Stomach (tissue), 9 donors: ENCODE results near the gene AKAP12. TPM values are rescaled to one million over a fixed set of nuclear protein-coding genes. Genes with fewer than 3 reads are reported as not detected.

Experiments used
- DNase-seq, 2 donors: peaks; one replicate each; pipeline versions ENCODE4 v3.0.0 to v3.0.0-alpha.2; 2013 to 2019
- H3K27ac ChIP-seq, 5 donors: fragments of 200-600 bp in 4 of 5; sonication (generic) in 4 of 5; one replicate each; pipeline ENCODE4 v1.5.1; 2013 to 2019; ENCODE audit warnings: mild to moderate bottlenecking in 1 of 5, moderate library complexity in 1 of 5
- H3K27me3 ChIP-seq, 3 donors: fragments of 200-600 bp; sonication (generic); one replicate each; pipeline ENCODE4 v1.5.1; 2017 to 2019; ENCODE audit warnings: mixed run types in 1 of 3
- H3K36me3 ChIP-seq, 4 donors: fragments of 200-600 bp; sonication (generic); 1 replicate in 3 of 4; 2 replicates in 1 of 4; pipeline ENCODE4 v1.5.1; 2016 to 2019
- H3K4me1 ChIP-seq, 4 donors: fragments of 200-600 bp; sonication (generic); one replicate each; pipeline ENCODE4 v1.5.1; 2016 to 2019
- H3K4me3 ChIP-seq, 4 donors: fragments of 200-600 bp; sonication (generic) in 3 of 4; one replicate each; pipeline ENCODE4 v1.5.1; 2016 to 2019; ENCODE audit warnings: mild to moderate bottlenecking in 1 of 4
- H3K9me3 ChIP-seq, 4 donors: fragments of 200-600 bp; sonication (generic); one replicate each; pipeline ENCODE4 v1.5.1; 2016 to 2019
- EP300 ChIP-seq: sonication (generic); formaldehyde crosslinking; IDR thresholded peaks from one replicate; pipeline ENCODE4 v1.6.1; 2017; ENCODE audit warnings: antibody characterized with exemption
- POLR2A ChIP-seq, 4 donors: fragments of 450-650 bp; IDR thresholded peaks; one replicate each; pipeline ENCODE4 v1.6.1; 2016; ENCODE audit warnings: antibody characterized with exemption in 4 of 4, control low read depth in 2 of 4, mild to moderate bottlenecking in 1 of 4, moderate library complexity in 1 of 4
- POLR2AphosphoS5 ChIP-seq, 3 donors: sonication (generic); formaldehyde crosslinking; IDR thresholded peaks; one replicate each; pipeline ENCODE4 v1.6.1; 2016; ENCODE audit warnings: antibody characterized with exemption in 3 of 3
- WGBS, 5 donors: extraction: QIAGEN DNeasy Blood & Tissue Kit in 3 of 5; methylation state at CpG; one replicate each; pipeline versions ENCODE4 v1.1.5 to v1.1.7; 2013 to 2018; 5-methylcytosine and 5-hydroxymethylcytosine counted together
- intact Hi-C: fragments of 100-400 bp; cut with DNase I; formaldehyde crosslinking; loops from one replicate; pipeline ENCODE4 v1.15.1; 2023; ENCODE audit warnings: low total_unique reads
- polyA plus RNA-seq, 3 donors: library from polyadenylated mRNA; stranded (reverse); fragments of 200-250 nt; gene quantifications; one replicate each; pipeline ENCODE4 v1.2.3, GENCODE V29; 2013
- total RNA-seq, 5 donors: library from RNA; depleted of rRNA; stranded (reverse); fragments of >200 nt; gene quantifications; one replicate each; pipeline versions ENCODE4 v1.1.0 to v1.2.3, GENCODE V29; 2014 to 2016
- TF ChIP-seq, protein P1 (sequence below), 7 experiments: fragments of 450-650 bp in 4 of 7; fragments of 200-600 bp in 3 of 7; sonication (generic) in 3 of 7; IDR thresholded peaks; one replicate each; pipeline ENCODE4 v1.5.1; 2016 to 2019; ENCODE audit warnings: antibody characterized with exemption in 7 of 7, control low read depth in 2 of 7, mild to moderate bottlenecking in 1 of 7
- donor health status: healthy with polysubstance abuse.
- donor health status: Bipolar disorder and iron deficiency.
- donor health status: healthy.

AKAP12 gene
- total and polyA plus RNA-seq, 8 donors: 4.2 to 110 (median 35.0) TPM

DNA sequence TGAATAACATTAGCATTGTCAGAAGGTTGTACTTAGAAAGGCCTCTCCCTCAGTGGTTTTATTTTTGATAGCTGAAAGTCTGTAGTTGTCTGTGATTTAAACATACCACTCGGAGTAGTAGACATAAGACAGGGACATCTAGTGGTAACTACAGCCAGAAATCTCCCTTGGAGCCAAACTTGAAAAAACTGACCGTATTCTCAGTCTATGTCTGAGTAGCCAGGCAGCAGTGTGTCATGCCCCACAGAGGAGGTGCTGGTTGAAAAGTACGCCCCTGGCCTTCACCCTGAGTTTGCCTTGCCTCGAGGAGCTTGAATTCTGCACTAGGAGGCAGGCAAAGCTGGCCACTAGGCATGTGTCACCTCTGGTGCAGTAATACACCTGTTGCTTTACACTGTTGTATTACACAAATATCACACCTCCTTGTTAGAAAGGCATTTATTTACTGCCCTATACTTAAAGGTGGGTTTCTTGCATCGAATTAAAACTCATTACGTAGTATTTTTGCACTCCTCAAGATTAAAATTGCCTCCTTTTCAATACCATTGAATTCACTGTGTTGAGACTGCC, 130.8 kb downstream of the AKAP12 start:
- peaks cover 19 to 68% (median 61%) of the 10 kb centered on the region in 4 donors for H3K36me3 ChIP-seq
- TF ChIP-seq, protein P1, sequence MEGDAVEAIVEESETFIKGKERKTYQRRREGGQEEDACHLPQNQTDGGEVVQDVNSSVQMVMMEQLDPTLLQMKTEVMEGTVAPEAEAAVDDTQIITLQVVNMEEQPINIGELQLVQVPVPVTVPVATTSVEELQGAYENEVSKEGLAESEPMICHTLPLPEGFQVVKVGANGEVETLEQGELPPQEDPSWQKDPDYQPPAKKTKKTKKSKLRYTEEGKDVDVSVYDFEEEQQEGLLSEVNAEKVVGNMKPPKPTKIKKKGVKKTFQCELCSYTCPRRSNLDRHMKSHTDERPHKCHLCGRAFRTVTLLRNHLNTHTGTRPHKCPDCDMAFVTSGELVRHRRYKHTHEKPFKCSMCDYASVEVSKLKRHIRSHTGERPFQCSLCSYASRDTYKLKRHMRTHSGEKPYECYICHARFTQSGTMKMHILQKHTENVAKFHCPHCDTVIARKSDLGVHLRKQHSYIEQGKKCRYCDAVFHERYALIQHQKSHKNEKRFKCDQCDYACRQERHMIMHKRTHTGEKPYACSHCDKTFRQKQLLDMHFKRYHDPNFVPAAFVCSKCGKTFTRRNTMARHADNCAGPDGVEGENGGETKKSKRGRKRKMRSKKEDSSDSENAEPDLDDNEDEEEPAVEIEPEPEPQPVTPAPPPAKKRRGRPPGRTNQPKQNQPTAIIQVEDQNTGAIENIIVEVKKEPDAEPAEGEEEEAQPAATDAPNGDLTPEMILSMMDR (IDR thresholded peaks at IDR 0.05): no peak
- TF ChIP-seq POLR2AphosphoS5 (IDR thresholded peaks at IDR 0.05) (no peak), POLR2A (IDR thresholded peaks at IDR 0.05) (no peak), EP300 (no peak)
- DNase-seq: no peak
- H3K4me3 ChIP-seq: no peak overlapping the region
- H3K9me3 ChIP-seq: no peaks in the 10 kb centered on the region
- intact Hi-C loops: no loop called here
- 83 to 91% (median 88%) methylated on average over 6 of the region's 6 CpGs for WGBS, 5 donors
- no peak overlapping the region for H3K27ac ChIP-seq
- H3K4me1 ChIP-seq: peaks cover 0 to 14% (median 7%) of the 10 kb centered on the region in 4 donors
- no peaks in the 10 kb centered on the region for H3K27me3 ChIP-seq

DNA sequence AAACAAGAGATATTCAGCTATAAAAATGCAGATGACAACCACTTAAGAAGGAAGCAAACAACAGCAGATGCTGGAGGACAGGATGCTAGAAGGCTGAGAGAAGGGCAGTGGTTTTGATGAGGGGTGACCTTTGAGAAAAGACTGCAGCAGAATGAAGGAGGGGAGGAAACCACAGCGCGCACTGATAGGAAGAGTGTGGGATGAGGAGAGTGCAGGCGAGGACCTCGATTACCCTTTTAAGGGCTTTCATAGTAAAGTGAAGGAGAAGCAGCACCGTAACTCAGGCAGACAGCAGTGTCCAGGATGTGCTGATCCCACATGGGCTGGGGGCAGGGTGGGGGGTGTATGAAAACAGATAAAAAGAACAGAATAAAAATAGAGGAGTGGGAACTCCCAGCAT, 132.4 kb downstream of the AKAP12 start:
- no peaks in the 10 kb centered on the region for H3K27me3 ChIP-seq
- H3K27ac ChIP-seq: no peak overlapping the region
- no peaks in the 10 kb centered on the region for H3K9me3 ChIP-seq
- WGBS, 5 donors: 72 to 84% (median 82%) methylated on average over 5 of the region's 5 CpGs
- intact Hi-C loops: no loop called here
- TF ChIP-seq, protein P1 (IDR thresholded peaks at IDR 0.05): no peak
- TF ChIP-seq POLR2A (IDR thresholded peaks at IDR 0.05) (no peak), POLR2AphosphoS5 (IDR thresholded peaks at IDR 0.05) (no peak), EP300 (no peak)
- no peak for DNase-seq
- H3K36me3 ChIP-seq: peaks cover 9 to 54% (median 47%) of the 10 kb centered on the region in 4 donors
- H3K4me1 ChIP-seq: peaks cover 0 to 14% (median 7%) of the 10 kb centered on the region in 4 donors
- no peak overlapping the region for H3K4me3 ChIP-seq

DNA sequence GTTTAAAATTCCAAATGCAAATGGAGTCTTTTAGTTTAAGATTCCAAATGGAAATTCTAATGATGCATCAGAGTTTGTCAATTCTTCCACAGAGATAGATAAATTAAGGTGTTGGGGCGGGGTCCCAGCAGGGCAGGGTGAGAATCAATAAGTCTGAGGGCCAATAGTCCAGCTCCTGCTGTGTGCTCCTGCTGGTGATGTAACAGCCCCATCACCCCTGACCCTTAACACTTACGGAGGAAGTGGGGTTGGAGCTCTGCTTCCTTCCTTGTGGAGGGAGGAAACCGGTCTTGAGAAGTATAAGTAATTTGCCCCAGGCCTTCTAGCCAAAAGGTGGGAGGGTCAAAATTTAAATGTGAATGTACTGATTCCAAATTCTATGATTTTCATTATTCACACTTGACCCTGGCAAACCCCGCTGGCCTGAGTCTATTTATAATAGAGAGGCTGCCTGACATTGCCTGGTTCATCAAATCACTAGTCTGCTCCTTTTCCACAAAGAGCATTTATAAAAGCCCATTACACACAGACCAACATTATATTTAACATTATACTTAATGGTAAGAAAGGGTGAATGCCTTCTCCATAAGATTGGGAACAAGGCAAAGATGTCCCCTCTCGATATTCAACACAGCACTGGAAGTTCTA, 134.4 kb downstream of the AKAP12 start:
- peaks cover 0 to 14% (median 7%) of the 10 kb centered on the region in 4 donors for H3K4me1 ChIP-seq
- H3K4me3 ChIP-seq: no peak overlapping the region
- TF ChIP-seq POLR2AphosphoS5 (IDR thresholded peaks at IDR 0.05) (no peak), EP300 (no peak), POLR2A (IDR thresholded peaks at IDR 0.05) (no peak)
- TF ChIP-seq, protein P1 (IDR thresholded peaks at IDR 0.05): no peak
- H3K27me3 ChIP-seq: no peaks in the 10 kb centered on the region
- H3K27ac ChIP-seq: peak overlapping the region in 1 of 5 donors; percentile 42
- peaks cover 9 to 40% (median 34%) of the 10 kb centered on the region in 4 donors for H3K36me3 ChIP-seq
- WGBS, 5 donors: 72 to 85% (median 82%) methylated on average over 5 of the region's 5 CpGs
- H3K9me3 ChIP-seq: no peaks in the 10 kb centered on the region
- intact Hi-C loops: no loop called here
- peak in 1 of 2 donors; percentile 55 for DNase-seq

DNA sequence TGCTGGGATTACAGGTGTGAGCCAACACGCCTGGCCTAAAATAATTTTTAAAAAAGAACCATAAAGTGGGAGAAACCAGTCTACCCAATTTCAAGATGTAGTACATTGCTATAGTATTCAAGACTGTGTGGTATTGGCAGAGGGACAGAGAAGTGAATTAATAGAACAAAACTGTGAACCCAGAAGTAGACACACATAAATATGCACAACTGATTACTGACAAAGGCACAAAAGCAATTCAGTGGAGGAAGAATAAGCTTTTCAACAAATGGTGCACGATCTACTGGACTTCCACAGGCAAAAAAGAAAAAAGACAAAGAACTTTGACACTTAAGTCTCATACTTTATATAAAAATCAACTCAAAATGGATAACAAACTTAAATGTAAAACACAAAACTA, 136.1 kb downstream of the AKAP12 start:
- Histone ChIP-seq H3K27me3 (no peaks in the 10 kb centered on the region), H3K9me3 (no peaks in the 10 kb centered on the region), H3K4me3 (no peak overlapping the region), H3K36me3 (peaks cover 8 to 24% (median 21%) of the 10 kb centered on the region in 4 donors), H3K4me1 (peaks cover 0 to 18% (median 11%) of the 10 kb centered on the region in 4 donors), H3K27ac (no peak overlapping the region)
- TF ChIP-seq POLR2AphosphoS5 (IDR thresholded peaks at IDR 0.05) (no peak), POLR2A (IDR thresholded peaks at IDR 0.05) (no peak), EP300 (no peak)
- TF ChIP-seq, protein P1 (IDR thresholded peaks at IDR 0.05): no peak
- intact Hi-C loops: no loop called here
- DNase-seq: no peak
- WGBS, 5 donors: 95 to 100% (median 97%) methylated on average over 2 of the region's 2 CpGs
